NB4 (cell line): ENCODE data around the gene LRRC56.

Source experiments
- DNase-seq: peaks from one replicate; pipeline ENCODE4 v3.0.0; 2010; ENCODE audit warnings: low read depth
- H3K4me3 ChIP-seq: one replicate; pipeline ENCODE4 v1.5.1; 2011; ENCODE audit warnings: mild to moderate bottlenecking, low read depth, low read length, moderate library complexity
- CTCF ChIP-seq: IDR thresholded peaks from one replicate; pipeline ENCODE4 v1.5.1; 2012; ENCODE audit warnings: low read depth, low read length
- MAX ChIP-seq: IDR thresholded peaks from 2 replicates; pipeline ENCODE4 v1.6.1; 2011; ENCODE audit warnings: low read depth, low read length
- MYC ChIP-seq: IDR thresholded peaks from 2 replicates; pipeline ENCODE4 v1.6.1; 2011; ENCODE audit warnings: low read depth, low read length
- POLR2A ChIP-seq: IDR thresholded peaks from 2 replicates; pipeline ENCODE4 v1.6.1; 2011; ENCODE audit warnings: mild to moderate bottlenecking; ENCODE audit not compliant: insufficient read length; ENCODE audit errors: extremely low read depth

Gene LRRC56

GRCh38 chr11:536841-537621 is at the start of gene LRRC56:
LRRC56 (plus strand) TSS chr11:537527; CDS start chr11:540685, 3,158 bp downstream.
- no peak for TF ChIP-seq CTCF
- TF ChIP-seq MYC: peak; percentile 97
- peak; percentile 100 for TF ChIP-seq MAX
- TF ChIP-seq POLR2A: peak; percentile 49
- DNase-seq: peak; percentile 94
- H3K4me3 ChIP-seq: peak within 1 kb of the TSS; percentile 66

- H3K4me3 ChIP-seq: no peak overlapping the region
- TF ChIP-seq CTCF: no peak
- TF ChIP-seq MAX: no peak
- no peak for TF ChIP-seq MYC
- TF ChIP-seq POLR2A: no peak
Measured at GRCh38 chr11:487571-488021, 49.7 kb upstream of the LRRC56 start.

GRCh38 chr11:488062-488461 is 49.3 kb upstream of the LRRC56 start:
- no peak overlapping the region for H3K4me3 ChIP-seq
- no peak for DNase-seq
- TF ChIP-seq MAX: no peak
- TF ChIP-seq POLR2A: no peak
- TF ChIP-seq MYC: no peak
- no peak for TF ChIP-seq CTCF

More at GRCh38 chr11:487571-488021, 49.7 kb upstream of the LRRC56 start:
- no peak for DNase-seq

- no peak overlapping the region for H3K4me3 ChIP-seq
- TF ChIP-seq MAX: no peak
- TF ChIP-seq CTCF: no peak
- TF ChIP-seq POLR2A: no peak
- no peak for TF ChIP-seq MYC
- no peak for DNase-seq
Measured at GRCh38 chr11:488579-488978, 48.7 kb upstream of the LRRC56 start.

- DNase-seq: no peak
- H3K4me3 ChIP-seq: no peak overlapping the region
- TF ChIP-seq MYC: no peak
- TF ChIP-seq POLR2A: no peak
- TF ChIP-seq CTCF: no peak
- TF ChIP-seq MAX: no peak
Measured at GRCh38 chr11:488992-489391, 48.3 kb upstream of the LRRC56 start.
